HCT116 (cell line): ENCODE results near the gene TWIST2.

Experiments
- POLR2AphosphoS5 ChIP-seq: IDR thresholded peaks from 2 replicates; pipeline ENCODE4 v1.6.1; 2011; ENCODE audit warnings: mild to moderate bottlenecking, low read depth, low read length, moderate library complexity
- TF ChIP-seq, protein P1 (sequence below), 3 experiments: fragments of 200-600 bp in 1 of 3; sonication (generic) in 1 of 3; IDR thresholded peaks in 2 of 3; conservative IDR thresholded peaks in 1 of 3; 2 replicates each; pipeline ENCODE4 v1.5.1; 2012 to 2017; ENCODE audit warnings: low read depth in 2 of 3, low read length in 2 of 3, antibody characterized with exemption in 1 of 3, borderline replicate concordance in 1 of 3, control low read depth in 1 of 3, mild to moderate bottlenecking in 1 of 3, mixed read lengths in 1 of 3, mixed run types in 1 of 3, moderate library complexity in 1 of 3; ENCODE audit not compliant: insufficient read depth in 1 of 3

- TF ChIP-seq, protein P1, sequence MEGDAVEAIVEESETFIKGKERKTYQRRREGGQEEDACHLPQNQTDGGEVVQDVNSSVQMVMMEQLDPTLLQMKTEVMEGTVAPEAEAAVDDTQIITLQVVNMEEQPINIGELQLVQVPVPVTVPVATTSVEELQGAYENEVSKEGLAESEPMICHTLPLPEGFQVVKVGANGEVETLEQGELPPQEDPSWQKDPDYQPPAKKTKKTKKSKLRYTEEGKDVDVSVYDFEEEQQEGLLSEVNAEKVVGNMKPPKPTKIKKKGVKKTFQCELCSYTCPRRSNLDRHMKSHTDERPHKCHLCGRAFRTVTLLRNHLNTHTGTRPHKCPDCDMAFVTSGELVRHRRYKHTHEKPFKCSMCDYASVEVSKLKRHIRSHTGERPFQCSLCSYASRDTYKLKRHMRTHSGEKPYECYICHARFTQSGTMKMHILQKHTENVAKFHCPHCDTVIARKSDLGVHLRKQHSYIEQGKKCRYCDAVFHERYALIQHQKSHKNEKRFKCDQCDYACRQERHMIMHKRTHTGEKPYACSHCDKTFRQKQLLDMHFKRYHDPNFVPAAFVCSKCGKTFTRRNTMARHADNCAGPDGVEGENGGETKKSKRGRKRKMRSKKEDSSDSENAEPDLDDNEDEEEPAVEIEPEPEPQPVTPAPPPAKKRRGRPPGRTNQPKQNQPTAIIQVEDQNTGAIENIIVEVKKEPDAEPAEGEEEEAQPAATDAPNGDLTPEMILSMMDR (IDR thresholded peaks at IDR 0.05 in 2 of 3, conservative IDR thresholded peaks at IDR 0.05 in 1 of 3; ENCODE audit: borderline replicate concordance in 1 of 3, insufficient read depth in 1 of 3, low read depth in 2 of 3, low read length in 2 of 3) = no peak
- TF ChIP-seq POLR2AphosphoS5 = no peak
Measured at GRCh38 chr2:238839428-238839827, 8.5 kb upstream of the TWIST2 start.
